EH (cell line): ENCODE data around the gene PVALEF.
"Not testable (repeated sequence)": the region's sequence is repeated elsewhere in the genome, so short reads cannot be mapped to it uniquely, and the experiment has no call there.

Experiments used
- DNase-seq: peaks from one replicate; pipeline ENCODE4 v3.0.0-alpha.2; 2015; ENCODE audit warnings: low read depth

Gene PVALEF

DNA sequence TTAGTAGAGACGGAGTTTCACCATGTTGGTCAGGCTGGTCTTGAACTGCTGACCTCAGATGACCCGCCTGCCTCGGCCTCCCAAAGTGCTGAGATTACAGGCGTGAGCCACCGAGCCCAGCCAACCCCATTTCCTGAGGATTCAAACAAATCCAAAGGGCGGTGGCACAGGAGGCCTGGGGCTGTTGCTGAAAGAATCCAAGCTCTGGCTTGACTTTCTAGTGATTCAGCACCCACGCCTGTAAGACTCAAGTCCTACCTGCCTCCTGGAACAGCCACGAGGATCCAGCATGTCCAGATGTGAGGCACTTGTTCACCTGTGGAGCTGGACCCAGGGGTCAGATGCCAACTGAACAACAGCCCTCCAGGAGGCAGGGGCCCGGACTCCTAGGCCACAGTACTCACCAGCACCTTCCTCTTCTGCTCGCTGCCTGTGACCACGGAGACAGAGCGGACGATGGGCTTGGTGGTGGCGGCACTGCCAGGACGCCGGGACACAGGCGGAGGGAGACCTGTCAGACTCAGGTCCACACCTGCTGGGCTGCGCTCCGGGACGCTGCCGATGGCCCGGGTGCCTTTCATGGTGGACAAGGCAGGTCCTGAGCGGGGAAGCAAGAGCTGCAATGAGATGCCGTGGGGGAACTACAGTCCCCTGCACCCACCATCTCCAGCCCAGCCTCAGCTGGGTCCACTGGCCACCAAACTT is 54.3 kb downstream of the PVALEF start:
- no peak for DNase-seq

DNA sequence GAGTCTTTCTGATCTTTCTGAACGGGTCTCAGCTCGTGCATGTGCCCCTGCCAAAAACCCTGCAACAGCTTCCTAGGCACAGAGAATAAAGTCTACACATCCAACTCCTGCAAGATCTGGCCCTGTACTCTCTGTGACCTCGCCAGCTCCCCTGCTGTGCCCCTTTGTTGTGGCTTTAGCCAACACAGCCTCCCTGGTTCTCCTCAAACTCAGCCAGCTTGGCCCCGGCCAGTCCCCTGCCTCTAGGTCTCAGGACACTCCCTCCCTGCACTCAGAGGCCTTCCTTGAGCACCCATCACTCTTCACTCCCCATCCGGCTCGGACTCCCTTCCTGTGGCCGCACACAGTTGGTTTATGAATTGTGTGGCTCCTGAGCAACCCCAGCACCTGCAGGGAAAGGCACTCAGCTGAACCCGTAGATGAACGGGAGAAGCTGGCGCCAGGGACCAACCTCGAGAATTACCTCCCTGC is 56.1 kb downstream of the PVALEF start:
- peak; percentile 4 for DNase-seq

DNA sequence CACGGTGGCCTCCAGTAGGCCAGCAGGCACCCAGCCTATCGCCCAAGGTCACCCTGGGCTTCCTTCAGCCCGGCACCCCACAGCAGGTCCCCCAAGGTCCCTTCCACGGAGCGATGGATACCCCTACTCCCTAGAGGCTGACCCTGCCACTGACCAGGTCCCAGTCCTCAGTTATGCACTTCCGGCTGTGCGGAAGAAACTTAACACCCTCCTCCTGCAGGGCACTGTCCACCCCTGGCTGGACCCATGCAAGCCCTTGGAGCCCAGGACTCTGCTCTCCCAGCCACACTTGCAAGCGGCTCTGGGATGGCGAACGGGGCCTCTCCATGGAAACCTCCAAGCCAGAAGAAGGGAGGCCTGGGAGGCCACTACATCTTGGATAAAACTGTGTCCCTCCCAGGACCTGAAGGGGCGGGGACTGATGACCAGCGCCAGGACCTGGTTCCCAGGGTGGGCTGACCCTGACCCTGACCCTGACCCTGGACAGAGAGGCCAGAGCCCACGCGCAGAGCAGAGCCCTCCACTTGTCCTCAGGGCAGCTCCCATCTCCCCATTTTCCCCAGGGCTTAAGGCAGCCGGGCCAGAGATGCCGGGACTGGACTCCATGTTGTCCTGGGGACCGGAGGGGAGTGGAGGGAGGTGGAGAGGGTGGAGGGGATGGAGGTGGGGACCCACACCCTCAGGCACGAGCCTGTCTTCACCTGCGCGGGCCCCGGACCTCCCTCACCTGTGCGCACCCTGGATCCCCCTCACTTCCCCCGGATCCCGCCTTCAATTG is 56.7 kb downstream of the PVALEF start:
- peak; percentile 31 for DNase-seq

DNA sequence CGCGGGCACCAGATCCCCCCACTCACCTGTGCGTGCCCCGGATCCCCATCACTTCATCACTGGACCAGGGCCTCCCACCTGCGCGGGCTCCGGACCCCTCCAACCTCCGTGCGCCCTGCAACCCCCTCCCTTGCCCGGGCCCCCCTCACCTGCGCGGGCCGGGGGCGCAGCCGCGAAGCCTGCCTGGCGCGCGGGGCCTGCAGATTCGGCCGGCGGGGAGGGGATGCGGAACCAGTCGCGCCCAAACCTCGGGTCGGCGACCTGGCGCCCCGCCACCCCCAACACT is 57.3 kb downstream of the PVALEF start:
- DNase-seq = no peak

DNA sequence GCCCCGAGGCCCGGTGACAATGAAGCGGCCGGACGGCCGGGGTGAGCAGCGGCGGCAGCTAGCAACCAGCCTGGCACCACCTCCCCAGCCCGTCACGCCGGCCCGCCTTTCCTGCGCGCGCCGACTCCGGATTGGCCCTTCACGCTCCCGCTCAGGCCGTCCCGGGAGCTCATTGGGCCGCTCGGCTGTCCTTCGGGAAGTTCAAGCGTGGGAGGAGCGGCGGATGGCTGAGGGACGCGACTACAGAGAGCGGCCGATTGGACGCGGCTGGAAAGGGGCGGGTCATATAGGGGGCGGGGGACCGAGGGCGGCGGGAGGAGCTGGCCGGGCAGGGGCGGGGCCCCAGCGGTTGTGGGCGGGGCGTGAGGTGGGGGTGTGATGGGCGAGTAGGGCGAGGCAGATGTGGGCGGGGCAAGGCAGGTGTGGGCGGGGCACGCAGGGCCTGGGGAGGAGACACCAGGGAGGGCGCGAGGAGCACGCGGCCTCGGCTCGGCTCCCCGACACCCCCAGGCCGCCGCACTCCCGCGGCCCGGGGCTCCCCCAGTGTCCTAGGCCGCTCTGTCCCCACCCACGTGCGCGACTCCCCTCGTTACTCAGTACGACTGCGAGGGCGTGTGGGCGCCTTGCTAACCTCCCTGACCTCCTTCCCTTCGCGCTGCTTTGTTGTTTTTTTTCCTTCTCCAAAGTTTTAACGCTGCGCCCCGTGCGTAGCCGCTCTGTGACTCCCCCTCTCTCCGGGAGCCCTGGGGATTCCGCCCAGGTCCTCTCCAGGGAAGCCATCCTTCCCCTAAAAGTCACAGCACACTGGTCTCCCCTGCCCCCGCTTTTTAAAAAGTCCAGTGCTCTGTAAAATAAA is 57.8 kb downstream of the PVALEF start, which contains the start of gene CEP131:
CEP131 (minus strand) TSS at position 60 of the 856 bp plus-strand sequence. CDS start 2,909 bp downstream, outside the sequence.
- peak; percentile 98 for DNase-seq

DNA sequence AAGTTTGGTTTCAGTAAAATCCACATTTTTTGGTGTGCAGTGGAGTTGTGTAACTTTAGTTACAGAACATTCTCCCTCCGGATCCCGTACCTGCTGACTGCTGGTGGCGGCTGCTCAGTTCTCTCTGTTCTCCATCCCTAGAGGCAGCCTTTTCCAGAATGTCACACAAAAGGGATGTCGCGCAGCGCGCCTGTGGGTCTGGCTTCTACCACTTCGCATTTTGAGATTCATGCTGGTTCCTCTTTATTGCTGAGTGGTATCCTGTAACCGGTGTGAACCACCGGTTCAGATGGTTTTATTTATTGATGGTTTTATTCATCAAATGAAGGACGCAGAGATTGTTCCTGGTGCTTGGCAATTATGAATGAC is 58.4 kb downstream of the PVALEF start:
- DNase-seq = no peak

DNA sequence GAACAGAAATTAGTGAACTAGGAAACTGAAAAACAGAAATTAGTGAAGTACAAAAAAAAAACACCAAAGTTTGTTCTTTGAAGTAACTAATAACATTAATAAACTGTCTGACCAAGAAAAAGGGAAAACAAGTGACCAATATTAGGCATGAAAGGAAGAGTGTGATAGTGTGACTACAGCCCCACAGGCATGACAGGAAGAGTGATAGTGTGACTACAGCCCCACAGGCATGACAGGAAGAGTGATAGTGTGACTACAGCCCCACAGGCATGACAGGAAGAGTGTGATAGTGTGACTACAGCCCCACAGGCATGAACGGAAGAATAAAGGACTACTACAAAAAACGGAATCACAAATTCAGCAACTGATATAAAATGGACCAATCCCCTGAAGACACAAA is 62.3 kb downstream of the PVALEF start:
- DNase-seq = not testable (repeated sequence)

DNA sequence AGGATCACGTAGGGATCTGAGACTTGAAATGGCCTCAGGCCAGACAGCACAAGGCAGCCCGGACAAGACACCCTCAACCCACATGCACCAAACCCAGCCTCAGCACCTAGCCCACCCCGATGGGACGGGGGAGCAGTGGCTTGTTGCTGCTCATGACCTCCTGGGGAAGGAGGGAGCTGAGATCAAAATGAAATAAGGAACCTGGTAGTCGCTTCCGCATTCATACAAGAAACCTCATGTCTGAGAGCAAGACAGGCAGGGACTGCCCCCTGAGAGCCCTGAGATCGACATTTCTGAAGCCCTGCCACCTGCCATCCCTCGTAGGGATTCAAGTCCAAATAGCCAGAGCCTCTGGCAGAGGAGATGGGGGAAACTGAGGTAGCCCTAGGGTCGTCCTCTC is 63.1 kb downstream of the PVALEF start:
- no peak for DNase-seq

DNA sequence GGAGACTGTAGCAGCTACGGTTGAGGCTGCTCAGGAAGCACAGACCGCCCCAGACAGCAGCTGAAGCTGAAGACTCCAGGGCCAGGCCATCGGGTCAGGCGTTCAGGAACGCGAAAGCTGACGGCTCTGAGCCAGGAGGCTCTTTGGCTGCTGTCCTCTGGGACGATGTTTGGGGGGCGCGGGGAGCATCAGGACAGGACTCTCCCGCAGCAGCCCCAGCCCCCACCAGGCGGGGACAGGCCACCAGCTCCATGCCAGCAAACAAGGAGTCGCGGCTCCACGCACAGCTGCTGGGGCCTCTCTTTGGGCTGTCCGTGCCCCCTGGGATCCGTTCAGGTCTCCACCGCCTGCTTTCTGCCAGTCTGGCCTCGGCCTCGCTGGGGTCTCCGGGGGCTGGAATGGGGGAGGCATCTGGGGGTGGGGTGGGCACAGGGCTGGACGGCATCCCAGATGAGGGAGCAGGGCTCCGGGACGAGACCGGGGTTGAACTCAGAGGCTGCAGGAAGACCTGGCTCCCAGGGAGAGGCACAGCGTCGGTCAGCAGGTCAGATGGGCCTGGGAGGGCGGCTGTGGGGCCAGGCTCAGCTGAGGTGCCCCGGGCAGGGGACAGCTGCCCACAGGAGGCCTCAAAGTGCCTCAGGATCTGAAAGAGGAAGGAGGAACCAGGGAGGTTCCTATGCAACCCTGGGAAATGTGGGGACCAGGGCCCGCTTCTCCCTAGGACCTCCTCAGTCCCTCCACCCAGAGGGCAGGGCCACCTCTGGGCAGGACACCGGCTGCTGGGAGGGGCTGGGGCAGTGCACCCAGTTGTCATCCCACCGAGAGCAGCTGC is 63.7 kb downstream of the PVALEF start:
- DNase-seq = no peak

DNA sequence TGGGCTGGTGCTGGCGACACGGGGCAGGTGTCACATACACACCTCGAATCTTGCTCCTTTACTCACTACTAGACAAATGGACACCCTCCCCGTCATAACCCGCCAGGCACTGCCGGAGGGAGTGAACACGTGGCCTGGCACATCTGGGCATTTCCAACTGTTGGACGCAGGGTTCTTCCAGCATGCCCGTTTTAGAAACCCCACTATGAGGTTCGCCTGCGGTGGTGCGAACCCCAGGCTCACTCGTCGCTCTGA is 64.3 kb downstream of the PVALEF start:
- DNase-seq = no peak

DNA sequence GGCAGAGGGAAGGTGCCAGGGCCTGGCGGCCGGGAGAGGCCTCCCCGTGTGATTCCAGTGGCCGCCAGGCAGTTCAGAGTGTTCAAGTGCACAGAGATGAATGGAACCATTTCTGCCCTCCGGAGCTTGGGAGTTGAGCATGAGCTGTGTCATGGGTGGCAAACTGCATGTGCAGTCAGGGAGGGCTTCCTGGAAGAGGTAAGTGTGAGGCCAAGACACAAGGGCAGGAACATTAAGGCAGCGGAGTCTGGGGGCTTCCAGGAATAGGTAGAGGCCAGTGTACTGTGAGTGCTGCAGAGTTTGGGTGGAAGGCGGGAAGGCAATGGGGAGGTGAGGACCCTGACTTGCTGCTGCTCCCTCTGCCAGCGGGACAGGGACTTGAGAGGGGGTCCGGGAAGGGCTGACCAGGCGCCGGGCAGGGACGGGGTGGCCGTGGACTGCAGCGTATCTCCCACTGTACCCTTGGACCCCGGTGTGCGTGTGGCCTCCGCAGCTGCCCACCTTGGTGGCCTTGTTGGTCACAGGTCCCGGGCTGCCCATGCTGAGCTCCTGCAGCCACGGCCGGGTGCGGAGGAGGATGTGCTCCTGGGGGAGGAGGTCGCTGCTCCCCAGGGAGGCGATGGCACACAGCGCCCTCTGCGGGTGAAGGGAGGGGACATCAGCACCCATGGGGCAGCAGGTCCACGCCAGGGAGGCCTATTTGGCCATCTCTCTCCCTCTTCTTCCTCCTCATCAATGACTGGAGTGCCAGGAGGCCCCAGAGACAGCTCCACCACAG is 64.9 kb downstream of the PVALEF start:
- DNase-seq = no peak

DNA sequence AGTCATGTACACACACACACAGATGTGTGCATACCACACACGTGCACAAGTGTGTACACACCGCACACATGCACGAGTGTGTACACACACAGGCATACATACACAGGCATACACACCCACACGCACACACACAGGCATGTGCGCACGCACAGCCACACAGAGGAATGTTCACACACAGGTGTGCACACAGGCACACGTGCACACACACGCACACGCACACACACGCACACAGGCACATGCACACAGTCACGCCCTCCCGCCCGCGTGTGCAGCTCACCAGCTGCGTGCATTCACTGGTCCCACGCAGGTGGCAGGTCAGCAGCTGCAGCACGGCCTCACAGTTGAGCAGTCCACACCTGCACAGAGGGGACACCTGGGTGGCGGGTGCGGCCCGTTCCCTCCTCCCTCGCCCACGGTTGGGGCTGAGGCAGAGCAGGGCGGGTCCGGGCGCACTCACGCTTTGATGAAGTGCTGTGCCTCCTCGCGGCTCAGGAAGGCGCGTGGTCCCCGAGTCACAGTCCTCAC is 65.9 kb downstream of the PVALEF start:
- DNase-seq = no peak

DNA sequence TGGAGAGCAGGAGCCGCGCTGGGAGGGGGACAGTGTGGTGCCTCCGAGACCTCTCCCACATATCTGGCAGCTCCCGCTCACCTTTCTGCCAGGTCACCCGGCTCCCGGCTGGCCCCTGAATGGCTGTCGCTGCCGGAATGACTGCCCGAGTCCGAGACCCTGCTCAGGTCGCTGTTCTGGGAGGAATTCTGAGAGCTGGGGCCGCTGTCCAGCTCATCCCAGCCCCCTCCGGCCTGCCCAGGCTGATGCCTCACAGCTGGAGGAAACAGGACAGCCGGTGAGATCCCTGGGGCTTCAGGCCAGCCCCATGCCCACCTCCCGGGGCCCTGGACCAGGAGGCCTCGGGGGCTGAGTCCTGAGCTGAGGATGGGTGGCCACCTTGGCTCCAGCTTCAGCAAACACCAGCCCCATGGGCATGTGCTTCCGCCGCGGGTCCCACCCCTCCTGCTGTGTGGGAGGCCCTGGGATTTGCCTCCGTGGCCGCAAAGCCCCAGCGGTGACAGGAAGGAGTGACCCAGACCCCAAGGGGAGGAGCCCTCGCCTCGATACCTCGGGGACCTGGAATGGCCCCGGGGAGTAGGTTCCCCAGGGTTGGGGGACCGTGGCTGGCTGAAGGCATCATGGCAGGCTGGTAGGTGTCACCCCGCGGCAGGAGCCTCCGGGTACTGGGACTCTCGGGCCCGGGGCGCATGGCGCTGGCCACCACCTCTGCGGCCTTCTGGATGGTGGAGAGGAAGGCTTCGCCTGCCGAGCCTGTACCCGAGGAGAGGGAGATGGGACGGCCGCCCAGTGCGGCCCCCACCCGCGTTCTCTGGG is 66.7 kb downstream of the PVALEF start:
- no peak for DNase-seq
